Measurements from ENCODE around the gene TNIK.

- TF ChIP-seq CTCF (IDR thresholded peaks at IDR 0.05; ENCODE audit: low read depth, low read length): no peak
- TF ChIP-seq EZH2phosphoT487 (IDR thresholded peaks at IDR 0.05; ENCODE audit: low read depth): no peak
Measured at GRCh38 chr3:171345107-171345843, 114.9 kb downstream of the TNIK start.
